Suppressor macrophage treated with lipopolysaccharide for 1 hour (primary cell): ENCODE data around the gene WRAP73.

ENCODE experiments used
- DNase-seq, 3 donors: peaks; one replicate each; pipeline ENCODE4 v3.0.0-alpha.2; 2020 to 2022

The WRAP73 gene

GRCh38 chr1:3664700-3665375, 14.9 kb upstream of the WRAP73 start:
- DNase-seq = no peak

GRCh38 chr1:3663999-3664699, 14.2 kb upstream of the WRAP73 start:
- DNase-seq = no peak

- no peak for DNase-seq
Measured at GRCh38 chr1:3662080-3662671, 12.3 kb upstream of the WRAP73 start.

GRCh38 chr1:3661631-3662030, 11.7 kb upstream of the WRAP73 start:
- DNase-seq = no peak

GRCh38 chr1:3660704-3661103, 10.8 kb upstream of the WRAP73 start:
- DNase-seq = peak in 2 of 3 donors; percentile 51 to 61

DNA sequence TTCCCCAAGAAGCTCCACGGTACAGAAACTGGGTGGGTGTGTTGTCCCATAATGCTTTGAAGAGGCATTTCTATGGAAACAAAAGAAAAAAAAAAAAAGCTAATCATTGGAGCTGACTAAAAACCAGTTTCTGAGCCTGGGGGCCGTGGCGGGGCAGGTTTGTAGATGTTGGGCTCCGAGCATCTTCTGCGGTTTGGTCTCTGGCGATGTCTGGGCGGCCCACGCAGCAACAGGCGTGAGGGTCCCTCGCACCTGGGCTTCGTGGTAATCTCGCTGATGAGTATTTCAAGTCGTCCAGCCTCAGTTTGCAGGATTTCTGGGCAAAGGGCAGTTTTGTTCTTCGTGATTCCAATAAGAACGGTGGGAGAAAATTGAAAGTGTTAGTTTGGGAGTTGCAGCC, 9.2 kb upstream of the WRAP73 start:
- DNase-seq = no peak

GRCh38 chr1:3658231-3658615, 8.3 kb upstream of the WRAP73 start:
- no peak for DNase-seq

DNA sequence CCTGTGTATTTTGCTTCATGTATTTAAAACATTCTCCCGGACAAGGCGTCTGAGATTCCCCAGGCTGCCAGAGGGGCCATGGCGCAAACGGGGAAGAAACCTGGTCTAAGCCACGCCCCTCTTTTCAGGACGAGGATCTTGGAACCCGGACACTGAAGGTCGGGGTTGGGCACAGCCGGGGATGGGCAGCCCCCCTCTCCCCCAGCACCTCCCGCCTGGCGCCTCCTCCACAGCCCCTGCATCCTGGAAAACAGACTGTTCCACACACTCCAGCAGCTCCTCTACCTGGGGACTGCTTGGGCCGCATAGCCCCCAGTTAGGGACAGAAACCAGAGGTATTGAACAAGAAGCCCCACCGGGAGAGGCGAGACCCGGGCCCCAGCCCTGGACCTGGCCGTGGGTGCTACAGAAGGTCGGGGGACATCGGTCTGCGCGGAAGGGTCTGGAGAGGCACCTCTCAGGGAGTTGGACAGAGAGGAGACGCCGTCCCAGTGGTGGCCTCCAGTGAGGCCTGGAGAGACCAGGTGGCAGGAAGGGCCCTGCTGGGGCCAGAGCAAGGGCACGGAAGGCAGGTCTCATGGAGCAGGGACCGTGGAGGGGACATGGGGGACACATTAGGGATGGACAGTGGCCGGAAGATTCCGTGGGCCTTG, 7.8 kb upstream of the WRAP73 start:
- no peak for DNase-seq

GRCh38 chr1:3657096-3657475, 7.2 kb upstream of the WRAP73 start:
- no peak for DNase-seq

DNA sequence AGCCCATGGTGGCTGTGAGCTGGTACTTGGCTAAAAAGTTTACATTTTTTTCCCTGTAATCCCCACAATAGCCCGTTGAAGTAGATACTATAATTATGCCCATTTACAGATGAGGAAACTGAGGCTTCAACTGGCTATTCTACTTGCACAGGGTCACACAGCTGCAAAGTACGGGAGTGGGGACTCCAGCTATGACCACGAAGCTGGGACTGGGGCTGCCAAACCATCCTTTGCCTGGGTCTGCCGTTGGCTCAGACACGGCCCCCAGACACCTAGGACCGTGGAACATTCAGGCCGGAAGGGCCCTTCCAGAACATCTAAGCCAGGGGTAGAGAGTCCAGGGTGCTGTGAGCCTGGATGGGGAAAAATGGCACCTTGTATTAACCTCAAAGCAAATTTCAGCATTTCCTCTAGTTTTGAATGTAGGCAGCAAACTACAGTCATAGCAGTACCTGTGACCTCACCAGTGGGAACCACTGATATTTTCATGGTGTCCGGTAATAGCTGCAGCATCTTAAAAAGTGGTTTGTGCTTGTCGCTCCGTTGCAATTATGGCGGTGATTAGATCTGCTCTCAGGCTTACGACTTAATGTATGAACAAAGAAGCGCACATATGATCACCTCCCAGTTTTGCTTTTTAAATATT, 6.7 kb upstream of the WRAP73 start:
- DNase-seq = no peak

DNA sequence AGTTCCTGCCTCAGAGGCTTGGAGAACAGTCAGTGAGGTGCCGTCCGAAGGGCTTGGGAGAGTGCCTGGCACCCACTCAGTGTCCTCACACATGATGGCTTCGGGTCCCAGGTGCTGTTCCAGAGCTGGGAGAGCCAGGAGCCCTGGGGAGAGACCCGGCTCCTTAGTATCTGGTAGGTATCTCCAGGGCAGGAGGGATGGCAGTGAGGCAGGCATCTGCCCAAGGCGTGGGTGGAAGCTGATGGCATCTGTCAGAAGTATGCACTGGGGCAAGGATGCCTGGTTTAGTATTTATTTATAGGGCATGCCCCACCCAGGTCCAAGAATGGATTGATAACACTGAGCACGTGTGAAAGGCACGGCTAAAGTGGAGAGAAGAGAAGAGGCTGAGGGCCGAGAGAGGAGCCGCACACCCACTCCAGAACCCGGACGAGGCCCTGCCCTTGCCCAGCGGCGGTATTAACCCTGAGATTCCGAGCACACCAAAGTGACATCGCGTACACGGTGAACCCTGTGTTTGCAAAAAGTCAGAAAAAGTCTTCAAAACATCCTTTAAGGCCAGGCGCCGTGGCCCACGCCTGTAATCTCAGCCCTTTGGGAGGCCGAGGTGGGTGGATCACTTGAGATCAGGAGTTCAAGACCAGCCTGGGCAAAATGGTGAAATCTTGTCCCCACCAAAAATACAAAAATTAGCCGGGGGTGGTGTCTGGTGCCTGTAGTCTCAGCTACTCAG, 4.8 kb upstream of the WRAP73 start:
- DNase-seq = no peak

DNA sequence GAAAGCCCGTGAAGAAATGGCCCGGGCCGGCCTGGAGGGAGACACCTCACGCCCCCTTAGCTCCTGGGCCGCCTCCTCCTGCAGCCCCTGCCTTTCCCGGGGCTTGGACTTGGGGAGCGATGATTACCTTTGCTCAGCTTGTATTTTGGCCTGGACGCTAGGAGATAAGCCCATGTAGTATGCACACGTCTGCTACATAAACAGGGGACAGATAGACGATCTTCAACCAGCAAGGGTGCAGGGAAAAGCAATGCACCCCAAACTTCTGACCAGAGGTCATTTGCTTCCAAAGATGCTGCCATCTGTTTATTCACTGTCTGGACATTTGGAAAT, 3.3 kb upstream of the WRAP73 start:
- no peak for DNase-seq

- peak in 1 of 3 donors; percentile 24 for DNase-seq
Measured at GRCh38 chr1:3652548-3653285, 2.8 kb upstream of the WRAP73 start.

DNA sequence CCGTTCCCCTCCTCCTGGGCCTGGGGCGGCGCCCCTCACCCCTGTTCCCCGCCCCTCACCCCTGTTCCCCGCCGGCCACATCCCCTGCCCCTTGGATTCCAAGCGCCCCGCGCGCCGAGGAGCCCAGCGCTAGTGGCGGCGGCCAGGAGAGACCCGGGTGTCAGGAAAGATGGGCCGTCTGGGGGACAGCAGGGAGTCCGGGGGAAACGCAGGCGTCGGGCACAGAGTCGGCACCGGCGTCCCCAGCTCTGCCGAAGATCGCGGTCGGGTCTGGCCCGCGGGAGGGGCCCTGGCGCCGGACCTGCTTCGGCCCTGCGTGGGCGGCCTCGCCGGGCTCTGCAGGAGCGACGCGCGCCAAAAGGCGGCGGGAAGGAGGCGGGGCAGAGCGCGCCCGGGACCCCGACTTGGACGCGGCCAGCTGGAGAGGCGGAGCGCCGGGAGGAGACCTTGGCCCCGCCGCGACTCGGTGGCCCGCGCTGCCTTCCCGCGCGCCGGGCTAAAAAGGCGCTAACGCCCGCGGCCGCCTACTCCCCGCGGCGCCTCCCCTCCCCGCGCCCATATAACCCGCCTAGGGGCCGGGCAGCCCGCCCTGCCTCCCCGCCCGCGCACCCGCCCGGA, 2.1 kb upstream of the WRAP73 start, which contains the start of gene TP73:
TSS of gene TP73 (plus strand) at position 587 of the 618 bp plus-strand sequence. CDS start 29,850 bp downstream, outside the sequence.
- peak in 2 of 3 donors; percentile 34 to 59 for DNase-seq

DNA sequence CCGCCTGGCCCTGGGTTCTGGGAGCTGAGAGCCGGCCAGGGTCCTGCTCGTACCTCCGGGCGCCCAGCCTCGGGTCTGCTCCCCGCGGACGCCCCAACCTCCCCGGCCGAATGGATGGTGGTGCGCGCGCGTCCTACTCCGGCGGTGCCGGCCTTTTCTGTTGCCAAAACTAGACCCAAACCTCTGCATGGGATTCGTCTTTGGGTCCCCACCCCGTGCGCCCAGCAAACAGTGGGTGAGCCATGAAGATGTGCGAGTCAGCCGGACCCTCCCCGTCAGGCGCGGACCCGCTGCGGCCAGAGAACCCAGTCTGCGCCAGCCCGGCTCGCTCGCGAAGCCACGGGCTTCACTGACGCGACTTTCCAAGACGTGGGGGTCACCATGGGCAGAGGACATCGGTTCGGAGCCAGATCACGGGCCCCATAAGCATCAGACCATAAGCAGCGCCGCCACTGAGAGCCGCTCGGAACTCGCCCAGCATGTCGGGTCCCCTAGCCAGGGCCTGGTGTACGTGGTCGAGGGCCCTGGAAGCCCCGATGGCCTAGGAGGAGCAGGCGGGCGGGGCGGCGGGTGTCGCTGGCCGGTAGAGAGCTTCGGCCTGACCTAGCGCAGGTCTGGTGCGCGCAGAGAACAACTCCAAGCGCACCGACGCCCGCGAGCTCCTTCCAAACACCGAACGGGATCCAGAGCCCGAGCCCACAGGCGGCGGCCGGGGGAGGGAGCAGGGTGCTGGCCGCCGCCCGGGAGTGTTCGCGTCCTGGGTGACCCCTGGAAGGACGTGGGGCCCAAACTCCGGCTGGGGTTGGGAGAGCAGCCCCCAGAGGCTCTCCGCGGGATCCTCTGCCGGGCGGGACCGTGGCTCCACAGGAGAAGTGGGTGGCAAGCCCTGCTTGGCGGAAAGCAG, 1.4 kb upstream of the WRAP73 start:
- DNase-seq = peak in 1 of 3 donors; percentile 37

GRCh38 chr1:3650248-3651025, 534 bp upstream of the WRAP73 start:
- no peak for DNase-seq

DNA sequence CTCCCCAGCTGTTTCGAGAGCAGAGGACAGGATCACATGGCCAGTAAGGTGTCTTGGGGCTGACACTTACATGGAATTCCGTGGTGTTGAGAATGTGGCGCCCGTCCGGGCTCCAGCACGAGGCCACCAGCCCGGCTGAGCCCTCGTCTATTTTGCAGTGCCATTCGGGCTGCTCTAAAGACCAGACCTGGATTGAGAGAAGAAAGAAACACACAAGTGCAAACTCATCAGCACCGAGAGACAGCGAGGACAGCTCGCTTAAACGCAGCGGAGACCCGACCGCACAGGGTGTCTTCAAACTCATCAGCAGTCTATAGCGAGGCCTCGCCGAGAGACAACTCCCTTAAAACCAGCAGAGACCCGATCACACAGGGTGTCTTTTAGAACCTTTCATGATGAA, 3.3 kb downstream of the WRAP73 start:
- DNase-seq = no peak

GRCh38 chr1:3645666-3646355, 4.1 kb downstream of the WRAP73 start:
- no peak for DNase-seq

DNA sequence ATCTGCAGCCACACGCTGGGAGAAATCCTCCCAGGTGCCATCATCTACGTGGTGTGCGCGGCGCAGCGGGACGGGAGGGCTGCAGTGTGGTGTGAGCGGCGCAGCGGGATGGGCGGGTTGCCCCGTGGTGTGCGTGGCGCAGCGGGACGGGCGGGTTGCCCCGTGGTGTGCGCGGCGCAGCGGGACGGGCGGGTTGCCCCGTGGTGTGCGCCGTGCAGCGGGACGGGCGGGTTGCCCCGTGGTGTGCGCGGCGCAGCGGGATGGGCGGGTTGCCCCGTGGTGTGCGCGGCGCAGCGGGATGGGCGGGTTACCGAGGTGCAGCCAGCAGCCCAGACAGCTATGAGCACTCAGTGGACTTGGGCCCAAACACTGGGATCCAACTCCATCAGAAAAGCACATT, 4.7 kb downstream of the WRAP73 start:
- DNase-seq = no peak
